OCI-LY7 (cell line): ENCODE measurements around the gene PA2G4. TPM values are rescaled to one million over a fixed set of nuclear protein-coding genes. Genes with fewer than 3 reads are reported as not detected.

Experiments
- BruUV-seq: library from RNA; stranded (reverse); fragments of 400-500 nt; replicated peaks from 2 replicates; lab custom pipeline; 2021; lab: Mats Ljungman, UMichigan
- CTCF ChIA-PET: fragments of 300-600 bp; sonication (Branson Sonifier 250); formaldehyde crosslinking; loops from one replicate; lab custom pipeline; 2022; ENCODE audit warnings: antibody characterized with exemption; ENCODE audit not compliant: unreplicated experiment; lab: Charles Lee
- POLR2A ChIA-PET: fragments of 300-600 bp; sonication (Branson Sonifier 250); formaldehyde crosslinking; loops from one replicate; lab custom pipeline; 2022; ENCODE audit warnings: antibody characterized with exemption; lab: Charles Lee
- DNase-seq: peaks from one replicate; pipeline ENCODE4 v3.0.0-alpha.2; 2015; ENCODE audit warnings: low spot score
- H2AFZ ChIP-seq: fragments of 200-600 bp; sonication (generic), shearing (Covaris generic); 2 replicates; pipeline ENCODE4 v1.6.1; 2014; ENCODE audit warnings: mild to moderate bottlenecking, antibody characterized with exemption, low read length, moderate library complexity
- H3K27ac ChIP-seq: fragments of 200-600 bp; sonication (generic); 2 replicates; pipeline ENCODE4 v1.5.1; 2014; ENCODE audit warnings: mixed run types, low read depth, mild to moderate bottlenecking, moderate library complexity, low read length, inconsistent platforms; ENCODE audit not compliant: poor library complexity, severe bottlenecking
- H3K36me3 ChIP-seq: fragments of 200-600 bp; sonication (generic); 2 replicates; pipeline ENCODE4 v1.6.1; 2014; ENCODE audit warnings: mild to moderate bottlenecking, antibody characterized with exemption, low read length, moderate library complexity, mixed read lengths; ENCODE audit not compliant: insufficient read depth
- H3K4me1 ChIP-seq: fragments of 200-600 bp; sonication (generic); 2 replicates; pipeline ENCODE4 v1.5.1; 2014; ENCODE audit warnings: mild to moderate bottlenecking, low read length; ENCODE audit not compliant: insufficient read depth, poor library complexity, severe bottlenecking
- H3K4me2 ChIP-seq: fragments of 200-600 bp; sonication (generic); 2 replicates; pipeline ENCODE4 v1.6.1; 2014; ENCODE audit warnings: mild to moderate bottlenecking, low read length
- H3K4me3 ChIP-seq: fragments of 200-600 bp; sonication (generic); 2 replicates; pipeline ENCODE4 v1.5.1; 2014; ENCODE audit warnings: mild to moderate bottlenecking, low read depth, low read length; ENCODE audit not compliant: poor library complexity, severe bottlenecking
- H3K79me2 ChIP-seq: fragments of 200-600 bp; sonication (generic); 2 replicates; pipeline ENCODE4 v1.6.1; 2016; ENCODE audit warnings: low read depth, mild to moderate bottlenecking, low read length, moderate library complexity, mixed read lengths; ENCODE audit not compliant: insufficient read depth
- H3K9me2 ChIP-seq: fragments of 200-600 bp; sonication (generic); 2 replicates; pipeline ENCODE4 v1.6.1; 2016; ENCODE audit warnings: mild to moderate bottlenecking, low read length, mixed read lengths; ENCODE audit not compliant: insufficient read depth
- H3K9me3 ChIP-seq: fragments of 200-600 bp; sonication (generic); 2 replicates; pipeline ENCODE4 v1.6.1; 2014; ENCODE audit warnings: mild to moderate bottlenecking, mixed run types, low read length, mixed read lengths
- H4K20me1 ChIP-seq: fragments of 200-600 bp; sonication (generic); 2 replicates; pipeline ENCODE4 v1.6.1; 2014; ENCODE audit warnings: mild to moderate bottlenecking, antibody characterized with exemption, low read length, moderate library complexity, mixed read lengths; ENCODE audit not compliant: insufficient read depth
- EZH2phosphoT487 ChIP-seq: fragments of 200-600 bp; sonication (generic); IDR thresholded peaks from 2 replicates; pipeline ENCODE4 v1.6.1; 2018; ENCODE audit warnings: low read depth, borderline replicate concordance, mild to moderate bottlenecking, mixed run types, antibody characterized with exemption, low read length, moderate library complexity, mixed read lengths
- intact Hi-C: fragments of 100-400 bp; cut with micrococcal nuclease; formaldehyde crosslinking; loops from one replicate; pipeline ENCODE4 v1.10.0; 2022; ENCODE audit not compliant: unreplicated experiment
- total RNA-seq, 2 experiments: library from RNA; depleted of rRNA in 1 of 2; stranded (reverse); fragments of >200 nt in 1 of 2; shearing (Covaris generic) in 1 of 2; gene quantifications; 2 replicates each; pipeline ENCODE4 v1.2.3, GENCODE V29; 2014 to 2022
- TF ChIP-seq, protein P1 (sequence below): fragments of 200-600 bp; sonication (generic); conservative IDR thresholded peaks from 2 replicates; pipeline ENCODE4 v1.5.1; 2014; ENCODE audit warnings: mild to moderate bottlenecking, antibody characterized with exemption, low read length, moderate library complexity, mixed read lengths

The PA2G4 gene
- total RNA-seq, 2 experiments from 2014 or later = 289 to 358 TPM

DNA sequence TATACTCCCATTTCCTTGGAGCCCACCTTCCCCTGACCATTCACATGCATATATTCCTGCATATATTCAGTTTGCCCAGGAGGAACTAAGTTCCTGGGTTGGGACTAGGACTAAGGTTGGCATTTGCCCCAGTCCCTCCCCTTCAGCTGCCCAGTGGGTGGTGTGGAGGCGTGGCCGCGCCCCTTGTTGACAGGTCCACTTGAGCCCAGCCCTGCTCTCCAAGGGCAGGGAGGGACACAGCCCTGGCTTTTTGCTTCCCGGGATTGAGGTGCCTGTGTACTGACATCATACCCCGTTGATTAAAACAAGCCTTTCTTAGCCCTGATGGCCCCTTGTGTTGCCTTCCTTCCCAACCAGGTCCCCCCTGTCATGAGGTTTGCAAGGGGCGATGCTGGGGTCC is 17.1 kb upstream of the PA2G4 start:
- Histone ChIP-seq H4K20me1 (no peaks in the 10 kb centered on the region), H3K27ac (no peak overlapping the region), H2AFZ (no peak overlapping the region), H3K9me3 (no peaks in the 10 kb centered on the region), H3K79me2 (no peaks in the 10 kb centered on the region), H3K4me1 (no peaks in the 10 kb centered on the region), H3K4me2 (no peak overlapping the region), H3K9me2 (no peaks in the 10 kb centered on the region), H3K4me3 (no peak overlapping the region), H3K36me3 (no peaks in the 10 kb centered on the region)
- ChIA-PET POLR2A (no interaction called here), CTCF (no interaction called here)
- no TSS peak for BruUV-seq
- DNase-seq = no peak
- intact Hi-C loops = no loop called here
- TF ChIP-seq EZH2phosphoT487 = no peak
- TF ChIP-seq, protein P1, sequence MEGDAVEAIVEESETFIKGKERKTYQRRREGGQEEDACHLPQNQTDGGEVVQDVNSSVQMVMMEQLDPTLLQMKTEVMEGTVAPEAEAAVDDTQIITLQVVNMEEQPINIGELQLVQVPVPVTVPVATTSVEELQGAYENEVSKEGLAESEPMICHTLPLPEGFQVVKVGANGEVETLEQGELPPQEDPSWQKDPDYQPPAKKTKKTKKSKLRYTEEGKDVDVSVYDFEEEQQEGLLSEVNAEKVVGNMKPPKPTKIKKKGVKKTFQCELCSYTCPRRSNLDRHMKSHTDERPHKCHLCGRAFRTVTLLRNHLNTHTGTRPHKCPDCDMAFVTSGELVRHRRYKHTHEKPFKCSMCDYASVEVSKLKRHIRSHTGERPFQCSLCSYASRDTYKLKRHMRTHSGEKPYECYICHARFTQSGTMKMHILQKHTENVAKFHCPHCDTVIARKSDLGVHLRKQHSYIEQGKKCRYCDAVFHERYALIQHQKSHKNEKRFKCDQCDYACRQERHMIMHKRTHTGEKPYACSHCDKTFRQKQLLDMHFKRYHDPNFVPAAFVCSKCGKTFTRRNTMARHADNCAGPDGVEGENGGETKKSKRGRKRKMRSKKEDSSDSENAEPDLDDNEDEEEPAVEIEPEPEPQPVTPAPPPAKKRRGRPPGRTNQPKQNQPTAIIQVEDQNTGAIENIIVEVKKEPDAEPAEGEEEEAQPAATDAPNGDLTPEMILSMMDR = no peak

DNA sequence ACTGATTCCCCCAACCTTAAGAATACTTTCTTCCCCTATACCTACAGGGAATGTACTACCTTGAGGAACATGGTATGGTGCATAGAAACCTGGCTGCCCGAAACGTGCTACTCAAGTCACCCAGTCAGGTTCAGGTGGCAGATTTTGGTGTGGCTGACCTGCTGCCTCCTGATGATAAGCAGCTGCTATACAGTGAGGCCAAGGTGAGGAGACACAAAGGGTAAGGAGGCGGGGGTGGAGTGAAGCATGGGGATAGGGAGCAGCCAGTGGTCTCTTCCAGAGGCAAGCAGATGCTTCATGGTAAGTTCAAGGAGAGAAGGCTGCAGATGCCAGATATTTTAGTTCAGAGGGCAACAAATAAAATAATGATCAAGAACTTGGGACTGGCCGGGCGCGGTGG is 6.6 kb upstream of the PA2G4 start:
- Histone ChIP-seq H3K4me3 (no peak overlapping the region), H4K20me1 (no peaks in the 10 kb centered on the region), H3K27ac (no peak overlapping the region), H3K9me2 (no peaks in the 10 kb centered on the region), H3K9me3 (no peaks in the 10 kb centered on the region), H3K4me2 (no peak overlapping the region), H3K79me2 (no peaks in the 10 kb centered on the region), H3K36me3 (no peaks in the 10 kb centered on the region), H3K4me1 (peaks cover 2% of the 10 kb centered on the region), H2AFZ (no peak overlapping the region)
- DNase-seq = no peak
- intact Hi-C loops = loop anchor here (5.0 kb wide), 1 partner anchor 35 kb away; no protein-coding TSS in a partner anchor
- POLR2A ChIA-PET = interaction anchor here (0.6 kb wide), 1 partner anchor 68 kb away, joined by 3 read pairs; no protein-coding TSS in a partner anchor
- CTCF ChIA-PET = no interaction called here
- BruUV-seq = no TSS peak
- no peak for TF ChIP-seq EZH2phosphoT487
- TF ChIP-seq, protein P1 = no peak

DNA sequence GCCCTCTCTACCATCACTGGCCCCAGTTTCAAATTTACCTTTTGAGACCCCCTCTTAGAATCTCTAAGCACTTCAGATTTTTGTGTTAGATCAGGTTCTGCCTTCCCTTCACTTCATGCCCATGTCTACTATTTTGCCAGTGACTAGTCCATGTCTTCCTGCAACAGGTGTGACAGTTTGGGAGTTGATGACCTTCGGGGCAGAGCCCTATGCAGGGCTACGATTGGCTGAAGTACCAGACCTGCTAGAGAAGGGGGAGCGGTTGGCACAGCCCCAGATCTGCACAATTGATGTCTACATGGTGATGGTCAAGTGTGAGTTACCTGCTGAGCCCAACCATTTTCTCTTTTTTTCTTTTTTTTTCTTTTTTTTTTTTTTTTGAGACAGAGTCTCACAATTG is 5.8 kb upstream of the PA2G4 start:
- intact Hi-C loops = loop anchor here (5.0 kb wide), 1 partner anchor 36 kb away; no protein-coding TSS in a partner anchor
- TF ChIP-seq EZH2phosphoT487 = no peak
- TF ChIP-seq, protein P1 = no peak
- Histone ChIP-seq H3K4me2 (no peak overlapping the region), H3K9me2 (no peaks in the 10 kb centered on the region), H4K20me1 (no peaks in the 10 kb centered on the region), H3K4me1 (peaks cover 10% of the 10 kb centered on the region), H2AFZ (no peak overlapping the region), H3K79me2 (no peaks in the 10 kb centered on the region), H3K27ac (no peak overlapping the region), H3K9me3 (no peaks in the 10 kb centered on the region), H3K36me3 (no peaks in the 10 kb centered on the region), H3K4me3 (no peak overlapping the region)
- POLR2A ChIA-PET = no interaction called here
- DNase-seq = no peak
- no TSS peak for BruUV-seq
- CTCF ChIA-PET = no interaction called here
